ENCODE results near the gene DIP2C. TPM values are rescaled to one million over a fixed set of nuclear protein-coding genes. Genes with fewer than 3 reads are reported as not detected.

DIP2C gene
- total RNA-seq, 1 experiment from 2014 or later, result 11.0 TPM

GRCh38 chr10:600876-601659 lies 88.4 kb downstream of the DIP2C start:
- H3K4me3 Mint-ChIP-seq, result no peak overlapping the region
- ChIA-PET POLR2A (no interaction called here), CTCF (no interaction called here)
- no peaks in the 10 kb centered on the region for H3K36me3 Mint-ChIP-seq
- no peaks in the 10 kb centered on the region for H3K9me3 Mint-ChIP-seq
- no peak overlapping the region for H3K27ac Mint-ChIP-seq
- DNase-seq (ENCODE audit: low spot score) (no peak), ATAC-seq (no peak)
- H3K4me1 Mint-ChIP-seq, result peaks cover 37% of the 10 kb centered on the region
- TF ChIP-seq PRDM15 (CRISPR knock-in tag; IDR thresholded peaks at IDR 0.05) (no peak), IRF1 (CRISPR knock-in tag; IDR thresholded peaks at IDR 0.05) (no peak), JAZF1 (CRISPR knock-in tag; IDR thresholded peaks at IDR 0.05) (no peak), HMGXB4 (CRISPR knock-in tag; IDR thresholded peaks at IDR 0.05) (no peak), MXD4 (CRISPR knock-in tag; IDR thresholded peaks at IDR 0.05; ENCODE audit: borderline replicate concordance) (no peak)
- H3K27me3 Mint-ChIP-seq (ENCODE audit: low read depth), result no peaks in the 10 kb centered on the region

DNA sequence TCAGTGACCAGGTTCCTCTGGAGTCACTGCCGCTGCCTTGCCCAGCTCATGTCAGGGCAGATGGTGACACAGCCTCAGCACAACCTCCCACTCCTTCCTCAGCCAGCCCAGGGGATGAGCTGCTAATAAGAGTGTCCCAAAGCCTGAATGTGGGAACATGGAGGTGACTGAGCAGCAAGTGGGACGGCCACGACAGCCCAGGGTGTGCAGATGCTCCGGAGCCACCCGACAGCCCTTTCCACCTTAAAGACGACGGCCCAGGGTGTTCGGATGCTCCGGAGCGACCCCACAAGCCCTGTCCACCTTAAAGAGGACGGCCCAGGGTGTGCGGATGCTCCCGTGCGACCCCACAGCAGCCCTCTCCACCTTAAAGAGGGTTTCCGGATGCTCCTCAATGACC lies 89.2 kb downstream of the DIP2C start:
- ATAC-seq (no peak), DNase-seq (ENCODE audit: low spot score) (no peak)
- CTCF ChIA-PET, result no interaction called here
- H3K4me1 Mint-ChIP-seq, result peaks cover 32% of the 10 kb centered on the region
- no peaks in the 10 kb centered on the region for H3K27me3 Mint-ChIP-seq (ENCODE audit: low read depth)
- no peak overlapping the region for H3K27ac Mint-ChIP-seq
- POLR2A ChIA-PET, result no interaction called here
- H3K36me3 Mint-ChIP-seq, result no peaks in the 10 kb centered on the region
- H3K9me3 Mint-ChIP-seq, result no peaks in the 10 kb centered on the region
- no peak overlapping the region for H3K4me3 Mint-ChIP-seq
- no peak for TF ChIP-seq FOXJ3 (CRISPR knock-in tag; IDR thresholded peaks at IDR 0.05; ENCODE audit: borderline replicate concordance)
- no peak for TF ChIP-seq GRHL2 (CRISPR knock-in tag; IDR thresholded peaks at IDR 0.05; ENCODE audit: insufficient replicate concordance, severe bottlenecking)
- no peak for TF ChIP-seq FOXK1 (CRISPR knock-in tag; IDR thresholded peaks at IDR 0.05)
- no peak for TF ChIP-seq ELF4 (CRISPR knock-in tag; IDR thresholded peaks at IDR 0.05; ENCODE audit: low read depth)
- TF ChIP-seq, protein P1, sequence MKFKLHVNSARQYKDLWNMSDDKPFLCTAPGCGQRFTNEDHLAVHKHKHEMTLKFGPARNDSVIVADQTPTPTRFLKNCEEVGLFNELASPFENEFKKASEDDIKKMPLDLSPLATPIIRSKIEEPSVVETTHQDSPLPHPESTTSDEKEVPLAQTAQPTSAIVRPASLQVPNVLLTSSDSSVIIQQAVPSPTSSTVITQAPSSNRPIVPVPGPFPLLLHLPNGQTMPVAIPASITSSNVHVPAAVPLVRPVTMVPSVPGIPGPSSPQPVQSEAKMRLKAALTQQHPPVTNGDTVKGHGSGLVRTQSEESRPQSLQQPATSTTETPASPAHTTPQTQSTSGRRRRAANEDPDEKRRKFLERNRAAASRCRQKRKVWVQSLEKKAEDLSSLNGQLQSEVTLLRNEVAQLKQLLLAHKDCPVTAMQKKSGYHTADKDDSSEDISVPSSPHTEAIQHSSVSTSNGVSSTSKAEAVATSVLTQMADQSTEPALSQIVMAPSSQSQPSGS (CRISPR knock-in tag; IDR thresholded peaks at IDR 0.05; ENCODE audit: borderline replicate concordance, low read depth), result no peak
- no peak for TF ChIP-seq ZNF317 (CRISPR knock-in tag; IDR thresholded peaks at IDR 0.05; ENCODE audit: borderline replicate concordance, low read depth)
- no peak for TF ChIP-seq ZNF396 (CRISPR knock-in tag; IDR thresholded peaks at IDR 0.05; ENCODE audit: borderline replicate concordance)
- no peak for TF ChIP-seq CREB1 (CRISPR knock-in tag; IDR thresholded peaks at IDR 0.05)
- TF ChIP-seq, protein P2, sequence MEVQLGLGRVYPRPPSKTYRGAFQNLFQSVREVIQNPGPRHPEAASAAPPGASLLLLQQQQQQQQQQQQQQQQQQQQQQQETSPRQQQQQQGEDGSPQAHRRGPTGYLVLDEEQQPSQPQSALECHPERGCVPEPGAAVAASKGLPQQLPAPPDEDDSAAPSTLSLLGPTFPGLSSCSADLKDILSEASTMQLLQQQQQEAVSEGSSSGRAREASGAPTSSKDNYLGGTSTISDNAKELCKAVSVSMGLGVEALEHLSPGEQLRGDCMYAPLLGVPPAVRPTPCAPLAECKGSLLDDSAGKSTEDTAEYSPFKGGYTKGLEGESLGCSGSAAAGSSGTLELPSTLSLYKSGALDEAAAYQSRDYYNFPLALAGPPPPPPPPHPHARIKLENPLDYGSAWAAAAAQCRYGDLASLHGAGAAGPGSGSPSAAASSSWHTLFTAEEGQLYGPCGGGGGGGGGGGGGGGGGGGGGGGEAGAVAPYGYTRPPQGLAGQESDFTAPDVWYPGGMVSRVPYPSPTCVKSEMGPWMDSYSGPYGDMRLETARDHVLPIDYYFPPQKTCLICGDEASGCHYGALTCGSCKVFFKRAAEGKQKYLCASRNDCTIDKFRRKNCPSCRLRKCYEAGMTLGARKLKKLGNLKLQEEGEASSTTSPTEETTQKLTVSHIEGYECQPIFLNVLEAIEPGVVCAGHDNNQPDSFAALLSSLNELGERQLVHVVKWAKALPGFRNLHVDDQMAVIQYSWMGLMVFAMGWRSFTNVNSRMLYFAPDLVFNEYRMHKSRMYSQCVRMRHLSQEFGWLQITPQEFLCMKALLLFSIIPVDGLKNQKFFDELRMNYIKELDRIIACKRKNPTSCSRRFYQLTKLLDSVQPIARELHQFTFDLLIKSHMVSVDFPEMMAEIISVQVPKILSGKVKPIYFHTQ (CRISPR knock-in tag; IDR thresholded peaks at IDR 0.05), result no peak
- TF ChIP-seq, protein P3, sequence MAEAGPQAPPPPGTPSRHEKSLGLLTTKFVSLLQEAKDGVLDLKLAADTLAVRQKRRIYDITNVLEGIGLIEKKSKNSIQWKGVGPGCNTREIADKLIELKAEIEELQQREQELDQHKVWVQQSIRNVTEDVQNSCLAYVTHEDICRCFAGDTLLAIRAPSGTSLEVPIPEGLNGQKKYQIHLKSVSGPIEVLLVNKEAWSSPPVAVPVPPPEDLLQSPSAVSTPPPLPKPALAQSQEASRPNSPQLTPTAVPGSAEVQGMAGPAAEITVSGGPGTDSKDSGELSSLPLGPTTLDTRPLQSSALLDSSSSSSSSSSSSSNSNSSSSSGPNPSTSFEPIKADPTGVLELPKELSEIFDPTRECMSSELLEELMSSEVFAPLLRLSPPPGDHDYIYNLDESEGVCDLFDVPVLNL (CRISPR knock-in tag; IDR thresholded peaks at IDR 0.05; ENCODE audit: borderline replicate concordance, low read depth), result no peak
- no peak for TF ChIP-seq ATF1 (CRISPR knock-in tag; IDR thresholded peaks at IDR 0.05)
- TF ChIP-seq HMGA2 (CRISPR knock-in tag; IDR thresholded peaks at IDR 0.05), result no peak

Measured in WTC11 (cell line).